Measurements from ENCODE around the gene OGG1. TPM values are rescaled to one million over a fixed set of nuclear protein-coding genes. Genes with fewer than 3 reads are reported as not detected.

Gene OGG1
- total and polyA plus RNA-seq, 9 of the 15 experiments (the other 6 are each of a cell fraction or from before 2014, with no cell fraction given), result 6.6 to 33.0 (median 24.4) TPM

- in situ Hi-C loops (cut with MboI) (no loop called here), intact Hi-C loops (cut with micrococcal nuclease) (no loop called here)
- ATAC-seq, result no peak
- no peak overlapping the region for H3K4me2 ChIP-seq (ENCODE audit: insufficient read depth, low read length)
- H3K9me1 ChIP-seq (ENCODE audit: control insufficient read depth, insufficient read depth, low read length), result no peaks in the 10 kb centered on the region
- no TSS peak for BruUV-seq (replicated peaks)
- H3K9me3 ChIP-seq (replicated peaks; ENCODE audit: control insufficient read depth, insufficient read depth, low read depth, low read length), result no peaks in the 10 kb centered on the region; the same call in 1 of the 2 replicates
- POLR2A ChIA-PET, result interaction anchor here (0.6 kb wide), 1 partner anchor 13 kb away, joined by 4 read pairs; no protein-coding TSS in a partner anchor
- H3K36me3 ChIP-seq (ENCODE audit: control insufficient read depth, insufficient read depth, low read length), result peaks cover 19% of the 10 kb centered on the region; the same call in 2 of the 3 replicates
- no peaks in the 10 kb centered on the region for H3K79me2 ChIP-seq (ENCODE audit: control insufficient read depth, insufficient read depth, low read length)
- no peak for FAIRE-seq
- H3K9ac ChIP-seq (ENCODE audit: insufficient read depth in 1 of 2, low read depth in 2 of 2, low read length in 2 of 2), result no peak overlapping the region
- H2AFZ ChIP-seq (ENCODE audit: low read depth, low read length), result no peak overlapping the region
- no peak overlapping the region for H3K4me3 ChIP-seq
- no peaks in the 10 kb centered on the region for H4K20me1 ChIP-seq (replicated peaks; ENCODE audit: control insufficient read depth, insufficient read depth, low read length)
- TF ChIP-seq NFRKB (IDR thresholded peaks at IDR 0.05; ENCODE audit: low read depth) (no peak), DIDO1 (tag; IDR thresholded peaks at IDR 0.05; ENCODE audit: low read depth) (no peak), RAD21 (CRISPR knock-in tag; conservative IDR thresholded peaks at IDR 0.05 in 1 of 2, IDR thresholded peaks at IDR 0.05 in 1 of 2) (no peak), CBX8 (IDR thresholded peaks at IDR 0.05; ENCODE audit: borderline replicate concordance, extremely low read depth, low read depth, low read length, poor library complexity, severe bottlenecking) (no peak), SREBF2 (CRISPR knock-in tag; IDR thresholded peaks at IDR 0.05) (no peak), ZNF764 (CRISPR knock-in tag; IDR thresholded peaks at IDR 0.05; ENCODE audit: low read depth) (no peak), TCF7 (IDR thresholded peaks at IDR 0.05; ENCODE audit: borderline replicate concordance) (no peak), BCLAF1 (IDR thresholded peaks at IDR 0.05; ENCODE audit: borderline replicate concordance in 1 of 2, control insufficient read depth in 1 of 2, low read depth in 2 of 2, low read length in 1 of 2) (no peak), CCAR2 (IDR thresholded peaks at IDR 0.05; ENCODE audit: low read depth, low read length) (no peak)
- H3K27me3 ChIP-seq (ENCODE audit: control insufficient read depth in 2 of 2, insufficient read depth in 2 of 2, low read length in 2 of 2), result no peaks in the 10 kb centered on the region
- CTCF ChIA-PET (ENCODE audit: low intra/inter-chr PET ratio), result no interaction called here
- peaks cover 0 to 4% of the 10 kb centered on the region in 2 experiments; a peak in 3 of 5 replicates for H3K4me1 ChIP-seq (replicated peaks in 1 of 2; ENCODE audit: control insufficient read depth in 2 of 2, insufficient read depth in 2 of 2, low read length in 2 of 2)
- no peak for DNase-seq (ENCODE audit: extremely low read depth in 1 of 4, low spot score in 3 of 4)
- 76% methylated on average over 5 of the region's 5 CpGs for WGBS (ENCODE audit: insufficient coverage, low coverage, missing lambda C conversion rate)
- H3K27ac ChIP-seq (ENCODE audit: extremely low read depth, low read depth, low read length), result no peak overlapping the region
Observed at GRCh38 chr3:9761919-9762318, 12.2 kb downstream of the OGG1 start.
